Activated naive CD8-positive, alpha-beta T cell treated with anti-CD3 and anti-CD28 coated beads, Interleukin-2, amount 50 U/mL, for 16 hours (primary cell): ENCODE results near the gene COPS7B.

ENCODE experiments used
- DNase-seq: peaks from one replicate; pipeline ENCODE4 v3.0.0-alpha.2; 2020; ENCODE audit warnings: low read depth, low spot score

COPS7B gene

DNA sequence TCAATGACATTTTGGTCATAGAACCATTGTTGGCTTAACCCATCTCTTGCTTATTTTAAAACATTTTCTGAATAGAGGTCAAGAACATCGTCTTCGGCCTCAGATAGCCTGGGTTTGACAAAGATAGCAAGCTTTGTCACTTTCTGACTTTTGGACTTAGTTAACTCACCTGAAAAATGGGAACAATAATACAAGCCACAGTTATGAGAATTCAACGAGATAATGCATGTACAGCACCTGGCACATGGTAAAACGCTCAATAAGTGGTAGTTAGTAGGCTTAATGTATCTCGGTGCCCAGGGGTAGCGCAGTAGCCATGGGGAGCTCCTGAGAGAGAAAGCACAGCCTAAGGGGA lies 446 bp upstream of the COPS7B start:
- DNase-seq = no peak

DNA sequence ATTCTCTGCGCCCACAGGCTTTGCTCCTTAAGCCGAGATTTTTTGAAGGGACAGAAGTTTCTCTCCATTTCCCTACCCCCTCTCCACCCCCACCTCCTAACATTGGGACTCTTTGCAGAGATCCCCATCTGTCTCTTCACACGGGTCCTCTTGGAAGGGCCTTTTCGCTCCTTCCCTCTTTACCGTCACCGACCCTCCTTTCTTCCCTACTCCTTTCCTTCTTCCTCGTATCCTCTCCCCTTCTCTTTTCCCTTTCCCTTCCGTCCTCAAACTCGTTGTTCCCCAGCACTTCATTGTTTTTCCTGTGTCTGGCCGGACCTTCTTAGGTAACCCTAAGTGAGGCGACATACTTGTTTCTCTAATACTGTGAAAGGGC lies 660 bp downstream of the COPS7B start:
- no peak for DNase-seq

DNA sequence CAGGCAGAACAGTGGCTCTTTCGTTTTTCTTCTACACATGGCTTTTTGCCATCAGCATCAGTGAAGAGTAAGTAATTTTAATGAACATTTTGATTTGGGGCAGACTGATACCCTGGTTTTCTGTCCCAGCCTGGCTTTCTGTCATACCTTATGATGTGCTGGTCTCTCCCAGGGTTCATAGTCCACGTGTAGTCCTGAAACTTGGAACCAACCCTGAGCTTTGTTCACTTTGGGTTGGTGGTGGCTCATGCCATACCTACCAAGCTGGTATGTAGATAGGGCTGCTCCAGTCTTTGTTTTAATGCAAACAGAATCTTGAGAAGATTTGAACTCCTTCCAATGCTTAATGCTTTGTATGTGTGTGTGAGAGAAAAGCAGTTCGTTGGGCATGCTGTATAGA lies 4.9 kb downstream of the COPS7B start:
- no peak for DNase-seq

DNA sequence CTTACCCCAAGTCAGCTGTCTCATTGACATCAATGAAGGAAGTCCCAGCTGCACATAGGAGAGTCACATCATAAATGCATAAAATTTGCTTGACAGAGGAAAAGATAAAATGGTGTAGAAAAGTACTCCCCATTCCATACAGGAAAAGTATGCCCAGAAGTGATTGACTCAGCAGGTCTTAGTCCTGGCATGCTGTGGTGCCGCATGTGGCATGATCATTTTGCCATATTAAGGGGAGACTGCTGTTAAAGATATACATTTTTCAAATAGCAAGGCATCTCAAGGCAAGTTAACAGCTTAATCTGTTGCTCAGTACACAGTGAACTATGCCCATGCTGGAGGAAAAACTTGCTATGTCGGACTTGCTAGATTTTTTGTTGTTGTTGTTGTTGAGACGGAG lies 8.1 kb downstream of the COPS7B start:
- DNase-seq = no peak

DNA sequence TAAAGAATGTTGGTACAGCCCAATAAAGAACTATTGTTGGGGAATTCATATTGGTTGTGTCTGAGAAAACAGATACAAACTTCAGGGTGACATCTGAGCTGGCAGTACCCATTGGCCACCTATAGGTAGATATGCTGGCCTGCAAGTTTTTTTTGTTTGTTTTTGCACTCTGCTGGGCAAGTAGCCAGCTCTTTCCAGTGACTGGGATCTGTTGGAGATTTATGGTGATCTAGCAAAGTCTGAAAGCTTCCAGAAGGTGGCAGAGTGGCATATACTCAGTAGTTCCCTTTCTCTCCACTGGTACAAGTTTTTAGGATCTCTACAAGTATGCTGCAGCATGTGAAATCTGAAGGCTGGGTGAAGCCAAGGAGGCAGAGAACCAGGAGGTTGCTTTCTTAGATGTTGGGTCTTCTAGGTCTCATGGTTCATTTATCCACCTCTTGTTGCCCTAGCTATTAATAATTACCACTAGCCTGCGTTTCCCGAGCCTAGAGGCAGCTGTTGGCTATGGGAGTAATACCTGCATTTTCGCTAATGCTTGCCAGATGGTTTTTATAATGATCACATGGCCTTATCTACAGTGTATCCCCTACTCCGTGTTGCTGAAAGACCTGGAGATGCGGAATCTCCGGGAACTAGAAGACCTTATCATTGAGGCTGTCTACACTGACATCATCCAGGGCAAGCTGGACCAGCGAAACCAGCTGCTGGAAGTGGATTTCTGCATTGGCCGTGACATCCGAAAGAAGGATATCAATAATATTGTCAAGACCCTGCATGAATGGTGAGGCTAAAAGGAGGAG lies 9.5 kb downstream of the COPS7B start:
- no peak for DNase-seq

DNA sequence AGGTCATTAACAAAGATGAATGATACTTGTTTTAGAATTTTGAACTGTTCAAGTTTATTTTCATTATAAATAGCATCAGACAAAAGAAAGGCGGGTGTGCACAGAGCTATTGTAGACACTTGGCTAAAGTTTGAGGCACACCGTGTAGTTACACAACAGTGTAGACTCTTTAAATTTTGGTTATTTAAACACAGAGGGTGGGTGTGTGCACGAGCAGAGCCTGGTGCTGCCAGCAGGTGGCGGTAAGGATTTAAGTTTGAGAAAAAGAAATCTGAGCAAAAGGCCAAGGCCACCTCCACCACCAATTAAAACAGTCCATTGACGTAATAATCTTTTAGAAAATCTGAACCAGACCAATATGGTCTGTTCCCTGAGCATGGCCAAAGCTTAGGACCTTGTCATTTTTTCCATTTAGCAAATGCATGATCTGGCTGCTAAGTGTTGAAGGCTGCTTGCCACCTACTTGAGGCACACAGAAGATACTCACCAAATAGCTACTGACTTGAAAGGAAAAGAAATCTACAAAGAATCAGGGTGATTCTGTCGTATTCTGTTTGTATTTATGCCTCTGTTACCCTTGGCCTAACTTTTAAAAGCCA lies 14.3 kb downstream of the COPS7B start:
- no peak for DNase-seq

DNA sequence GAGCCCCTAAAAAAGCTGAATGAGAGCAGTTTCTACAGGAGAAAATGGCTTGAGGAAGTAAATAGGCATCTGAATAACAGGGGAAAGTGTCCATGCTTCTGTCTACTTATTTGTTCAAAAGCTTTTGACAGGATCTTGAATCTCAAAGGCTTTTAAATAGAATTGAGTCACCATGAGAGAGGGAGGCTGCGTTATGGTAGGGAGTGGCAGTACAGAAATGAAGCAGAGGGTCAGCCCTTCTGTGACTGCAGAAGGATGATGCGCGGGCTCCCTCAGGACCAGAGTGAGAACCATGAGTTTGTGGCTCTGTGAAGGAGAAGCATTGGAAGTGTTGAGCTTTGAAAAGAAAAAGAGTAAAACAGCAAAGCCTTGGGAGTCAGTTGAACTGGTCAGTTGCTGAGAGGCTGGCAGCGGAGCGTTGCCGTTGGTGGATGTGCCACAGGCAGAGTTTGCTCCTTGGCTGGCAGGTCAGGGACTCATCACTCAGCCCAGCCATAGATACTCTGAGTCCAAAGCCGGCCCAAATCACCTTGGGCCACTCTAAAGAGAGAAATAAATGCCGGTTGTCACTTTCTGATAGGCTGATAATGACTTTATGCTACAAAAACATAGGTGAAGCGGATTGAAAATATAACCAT lies 17.4 kb downstream of the COPS7B start:
- no peak for DNase-seq

DNA sequence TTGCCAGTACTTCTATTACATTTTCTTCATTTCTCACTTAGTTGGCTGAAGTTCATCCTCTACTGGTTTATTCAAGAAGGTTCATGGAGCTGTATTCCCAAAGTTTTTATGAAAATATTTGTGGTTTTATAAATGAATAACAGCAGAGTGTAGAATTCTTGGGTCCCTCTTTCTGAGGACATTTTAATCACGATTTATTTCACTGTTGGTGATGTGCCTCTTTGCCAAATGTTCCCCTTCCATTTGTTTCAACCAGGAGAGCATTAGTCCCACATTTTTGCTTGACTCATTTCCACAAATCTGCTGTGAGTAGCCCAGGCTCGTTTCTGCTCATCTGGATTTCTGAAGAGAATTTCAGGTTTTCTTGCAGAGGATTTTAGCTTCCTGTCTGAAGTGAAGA lies 20.8 kb downstream of the COPS7B start:
- DNase-seq = no peak

DNA sequence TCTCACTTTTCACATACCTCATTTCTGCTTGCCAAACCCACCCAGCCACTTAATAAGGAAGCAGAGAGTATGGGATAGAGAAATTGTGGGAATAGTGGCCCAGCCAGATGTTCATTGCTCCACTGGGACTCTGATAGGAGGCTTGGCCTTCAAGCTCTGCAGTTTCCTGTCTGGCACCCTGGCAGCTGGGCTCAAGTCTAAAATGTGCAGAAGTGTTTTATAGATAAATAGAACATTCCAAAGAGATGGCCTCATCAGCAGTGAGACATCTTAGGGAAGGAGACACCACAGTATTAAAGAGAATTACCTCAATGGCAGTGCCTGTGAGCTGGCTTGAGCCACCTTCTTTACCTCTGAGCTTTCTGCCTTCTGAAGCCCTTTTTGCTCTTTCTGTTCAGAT lies 24.7 kb downstream of the COPS7B start:
- no peak for DNase-seq

DNA sequence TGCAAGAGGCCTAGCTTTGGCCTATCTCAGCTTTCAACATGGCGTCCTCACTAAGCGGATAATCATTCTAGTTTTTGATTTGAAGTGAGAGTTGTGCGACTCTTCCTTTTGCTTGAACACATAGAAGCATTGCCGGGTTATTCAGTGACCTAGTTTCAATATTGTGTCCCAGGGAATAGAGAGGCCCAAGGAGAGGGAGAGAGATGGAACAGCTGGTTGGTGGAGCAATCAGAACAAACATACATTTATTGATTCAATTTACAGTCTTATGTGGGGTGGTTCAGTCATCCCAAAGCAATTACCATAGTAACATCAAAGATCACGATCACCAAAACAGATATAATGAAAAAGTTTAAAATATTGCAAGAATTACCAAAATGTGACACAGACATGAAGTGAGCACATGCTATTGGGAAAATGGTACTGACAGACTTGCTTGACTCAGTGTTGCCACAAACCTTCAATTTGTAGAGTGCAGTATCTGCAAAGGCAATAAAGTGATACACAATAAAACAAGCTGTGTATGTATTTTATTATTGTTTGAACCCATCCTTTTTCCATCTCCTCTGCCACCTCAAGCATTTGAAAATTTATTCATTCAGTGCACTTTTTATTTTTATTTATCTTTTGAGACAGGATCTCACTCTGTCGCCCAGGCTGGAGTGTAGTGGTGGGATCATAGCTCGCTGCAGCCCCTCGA lies 30.2 kb downstream of the COPS7B start:
- no peak for DNase-seq

DNA sequence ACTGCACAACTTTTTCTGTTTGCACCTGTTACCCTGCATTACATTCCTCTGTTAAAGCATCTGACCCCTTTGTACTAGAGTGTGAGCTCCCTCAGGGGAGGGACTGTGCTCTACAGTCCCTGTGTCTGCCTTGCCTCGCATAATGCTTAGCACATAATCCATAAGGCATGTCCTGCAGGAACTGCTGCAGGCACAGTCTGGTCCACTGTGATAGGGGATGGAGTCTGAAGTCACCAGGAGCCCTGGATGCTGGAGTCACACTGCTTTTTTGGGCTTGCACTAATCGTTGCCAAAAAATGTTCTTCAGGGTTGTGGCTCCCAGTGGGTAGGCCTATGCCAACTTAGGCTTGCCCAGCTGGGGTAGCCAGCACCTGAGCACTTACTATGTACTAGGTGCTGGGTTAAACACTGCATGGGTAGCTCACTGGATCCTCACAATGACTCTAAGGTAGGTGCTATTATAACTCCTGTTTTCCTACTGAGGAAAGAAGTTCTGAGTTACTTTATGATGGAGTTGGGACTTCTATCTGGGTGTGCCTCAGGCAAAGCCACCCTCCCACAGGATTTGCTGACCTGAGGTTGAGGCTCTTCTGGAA lies 33.3 kb downstream of the COPS7B start:
- DNase-seq = no peak

DNA sequence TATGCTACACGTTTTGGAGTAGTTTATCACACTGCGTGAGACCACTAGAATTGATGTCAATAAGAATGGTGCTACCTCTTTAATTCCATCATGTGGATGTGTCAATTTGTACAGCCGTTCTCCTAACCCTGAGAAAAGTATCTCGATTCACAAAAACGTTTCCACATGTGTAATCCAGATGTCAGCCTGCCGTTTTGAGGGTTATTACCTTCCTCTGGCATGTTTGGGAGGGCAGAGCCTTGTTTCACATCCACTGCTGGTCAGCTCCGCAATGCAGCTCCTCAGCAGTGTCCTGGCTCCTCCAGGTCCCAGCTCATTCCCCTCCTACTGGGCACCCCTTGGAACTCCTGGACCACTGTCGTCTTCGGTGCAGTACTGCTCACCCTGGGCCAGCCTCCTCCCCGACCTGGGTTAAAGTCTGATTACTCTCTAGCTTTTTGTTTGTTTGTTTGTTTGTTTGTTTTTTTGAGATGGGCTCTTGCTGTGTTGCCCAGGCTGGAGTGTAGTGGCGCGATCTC lies 34.6 kb downstream of the COPS7B start:
- no peak for DNase-seq

DNA sequence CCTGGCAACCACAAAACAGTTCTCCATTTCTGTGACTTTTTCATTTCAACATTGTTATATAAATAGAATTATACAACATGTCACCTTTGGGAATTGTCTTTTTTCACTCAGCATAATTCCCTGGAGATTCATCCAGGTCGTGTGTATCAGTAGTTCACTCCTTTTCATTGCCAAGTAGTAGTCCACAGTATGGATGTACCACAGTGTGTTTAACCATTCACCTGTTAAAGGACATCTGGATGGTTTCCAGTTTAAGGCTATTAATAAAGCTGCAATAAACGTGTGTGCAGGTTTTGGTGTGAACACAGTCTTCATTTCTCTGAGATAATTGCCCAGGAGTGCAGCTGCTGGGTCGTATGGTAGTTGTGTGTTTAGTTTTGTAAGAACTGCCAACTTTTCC lies 35.7 kb downstream of the COPS7B start:
- no peak for DNase-seq

DNA sequence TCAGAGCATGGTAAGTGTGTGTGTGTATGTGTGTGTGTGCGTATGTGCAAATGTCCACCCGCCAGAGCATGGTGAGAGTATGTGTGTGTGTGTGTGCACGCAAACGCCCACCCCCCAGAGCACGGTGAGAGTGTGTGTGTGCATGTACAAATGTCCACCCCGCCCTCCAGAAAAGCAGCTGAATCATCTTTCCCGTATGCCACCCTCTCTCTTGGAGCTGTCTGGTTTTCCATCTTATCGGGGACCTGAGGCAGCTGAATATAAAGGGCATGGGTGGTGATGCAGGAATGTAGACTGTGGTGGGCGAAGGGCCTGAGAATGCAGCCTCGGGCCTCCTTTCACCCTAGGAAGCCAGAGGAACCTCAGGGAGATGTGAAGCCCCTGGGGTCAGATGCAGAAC lies 66.9 kb downstream of the COPS7B start:
- no peak for DNase-seq

DNA sequence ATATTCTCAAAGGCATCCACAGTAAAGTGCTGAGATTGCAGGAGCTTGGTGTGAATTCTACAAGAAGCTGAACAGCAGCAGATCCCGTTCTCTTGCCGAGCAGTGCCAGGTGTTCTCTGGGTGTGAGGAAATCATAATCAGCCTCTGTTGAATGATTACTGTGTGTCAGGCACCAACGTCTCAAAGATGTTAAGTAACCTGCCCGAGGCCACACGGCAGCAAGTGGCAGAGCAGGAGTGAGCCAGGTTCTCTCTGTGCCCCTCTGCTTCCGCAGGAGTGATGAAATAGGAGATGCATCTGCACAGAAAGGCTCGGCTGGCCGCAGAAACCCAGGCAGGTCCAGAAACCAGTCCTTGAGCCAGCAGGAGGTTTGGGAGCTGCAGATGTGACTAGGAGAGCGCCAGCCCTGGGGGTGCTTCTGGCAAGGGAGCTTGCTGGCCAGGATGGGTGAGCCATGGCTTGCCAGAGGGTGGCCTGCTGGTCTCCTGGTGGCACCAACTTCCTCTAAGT lies 68.4 kb downstream of the COPS7B start:
- no peak for DNase-seq

DNA sequence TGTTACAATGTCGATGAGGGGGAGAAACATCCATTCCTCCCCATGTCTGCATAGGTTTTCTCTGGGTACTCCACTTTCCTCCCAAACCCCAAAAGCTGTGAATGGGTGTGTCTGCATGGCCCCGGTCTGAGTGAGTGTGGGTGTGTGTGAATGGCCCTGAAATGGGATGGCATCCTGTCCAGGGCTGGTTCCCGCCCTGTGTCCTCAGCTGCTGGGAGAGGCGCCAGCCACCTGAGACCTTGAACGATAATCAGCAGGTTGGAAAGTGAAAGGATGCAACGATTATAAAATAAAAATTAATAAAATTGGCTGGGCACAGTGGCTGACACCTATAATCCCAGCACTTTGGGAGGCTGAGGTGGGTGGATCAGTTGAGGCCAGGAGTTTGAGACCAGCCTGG lies 70.7 kb downstream of the COPS7B start:
- no peak for DNase-seq
